ENCODE measurements around the gene NOC2L. TPM values are rescaled to one million over a fixed set of nuclear protein-coding genes. Genes with fewer than 3 reads are reported as not detected.

Gene NOC2L
- total RNA-seq, 1 donor from 2014 or later, result 90.3 TPM

DNA sequence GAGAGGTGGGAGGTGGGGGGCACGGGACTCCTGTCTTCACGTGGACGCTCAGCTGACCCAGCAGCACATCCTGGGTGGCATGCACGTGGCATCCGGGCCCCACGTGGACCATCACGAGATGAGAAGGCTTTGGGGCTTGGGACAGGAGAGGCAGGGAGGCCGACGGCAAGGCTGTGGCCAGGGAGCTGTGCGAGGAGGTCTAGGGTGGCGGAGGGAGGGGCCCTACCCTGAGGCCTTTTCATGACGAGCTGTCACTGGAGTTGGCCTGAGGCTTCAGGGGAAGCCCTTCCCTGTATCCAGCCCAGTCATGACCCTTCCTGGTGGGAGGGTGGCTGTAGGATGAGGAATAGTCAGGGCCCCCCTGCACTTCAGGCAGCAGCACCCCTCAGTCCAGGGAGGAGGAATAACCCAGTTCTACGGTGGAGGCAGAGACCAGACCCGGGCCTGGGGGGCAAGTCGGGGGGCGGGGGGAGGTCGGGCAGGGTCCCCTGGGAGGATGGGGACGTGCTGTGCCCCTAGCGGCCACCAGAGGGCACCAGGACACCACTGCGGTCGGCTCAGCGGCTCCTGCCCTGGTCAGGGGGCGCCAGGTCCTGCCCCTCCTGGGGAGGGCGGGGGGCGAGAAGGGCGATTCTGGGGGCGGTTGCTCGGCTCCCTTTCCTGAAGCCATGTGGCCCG, 24.9 kb upstream of the NOC2L start:
- TF ChIP-seq, protein P1, sequence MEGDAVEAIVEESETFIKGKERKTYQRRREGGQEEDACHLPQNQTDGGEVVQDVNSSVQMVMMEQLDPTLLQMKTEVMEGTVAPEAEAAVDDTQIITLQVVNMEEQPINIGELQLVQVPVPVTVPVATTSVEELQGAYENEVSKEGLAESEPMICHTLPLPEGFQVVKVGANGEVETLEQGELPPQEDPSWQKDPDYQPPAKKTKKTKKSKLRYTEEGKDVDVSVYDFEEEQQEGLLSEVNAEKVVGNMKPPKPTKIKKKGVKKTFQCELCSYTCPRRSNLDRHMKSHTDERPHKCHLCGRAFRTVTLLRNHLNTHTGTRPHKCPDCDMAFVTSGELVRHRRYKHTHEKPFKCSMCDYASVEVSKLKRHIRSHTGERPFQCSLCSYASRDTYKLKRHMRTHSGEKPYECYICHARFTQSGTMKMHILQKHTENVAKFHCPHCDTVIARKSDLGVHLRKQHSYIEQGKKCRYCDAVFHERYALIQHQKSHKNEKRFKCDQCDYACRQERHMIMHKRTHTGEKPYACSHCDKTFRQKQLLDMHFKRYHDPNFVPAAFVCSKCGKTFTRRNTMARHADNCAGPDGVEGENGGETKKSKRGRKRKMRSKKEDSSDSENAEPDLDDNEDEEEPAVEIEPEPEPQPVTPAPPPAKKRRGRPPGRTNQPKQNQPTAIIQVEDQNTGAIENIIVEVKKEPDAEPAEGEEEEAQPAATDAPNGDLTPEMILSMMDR (IDR thresholded peaks at IDR 0.05; ENCODE audit: partially characterized antibody, unreplicated experiment), result peak; percentile 93
- H3K4me3 Mint-ChIP-seq (ENCODE audit: unreplicated experiment), result peak overlapping the region; percentile 46
- no peak overlapping the region for H3K27ac Mint-ChIP-seq (ENCODE audit: unreplicated experiment)
- peaks cover 4% of the 10 kb centered on the region for H3K27me3 Mint-ChIP-seq (ENCODE audit: unreplicated experiment)
- H3K36me3 Mint-ChIP-seq (ENCODE audit: unreplicated experiment), result peaks cover 11% of the 10 kb centered on the region
- peaks cover 9% of the 10 kb centered on the region for H3K9me3 Mint-ChIP-seq (ENCODE audit: unreplicated experiment)
- DNase-seq, result peak; percentile 75
- H3K4me1 Mint-ChIP-seq (ENCODE audit: low read depth, unreplicated experiment), result peaks cover 3% of the 10 kb centered on the region

- no peak for DNase-seq
- peaks cover 3% of the 10 kb centered on the region for H3K9me3 Mint-ChIP-seq (ENCODE audit: unreplicated experiment)
- H3K27ac Mint-ChIP-seq (ENCODE audit: unreplicated experiment), result no peak overlapping the region
- peaks cover 3% of the 10 kb centered on the region for H3K4me1 Mint-ChIP-seq (ENCODE audit: low read depth, unreplicated experiment)
- H3K4me3 Mint-ChIP-seq (ENCODE audit: unreplicated experiment), result no peak overlapping the region
- peaks cover 2% of the 10 kb centered on the region for H3K36me3 Mint-ChIP-seq (ENCODE audit: unreplicated experiment)
- TF ChIP-seq, protein P1 (IDR thresholded peaks at IDR 0.05; ENCODE audit: partially characterized antibody, unreplicated experiment), result no peak
- H3K27me3 Mint-ChIP-seq (ENCODE audit: unreplicated experiment), result peaks cover 5% of the 10 kb centered on the region
Measured at GRCh38 chr1:982765-983436, 23.8 kb upstream of the NOC2L start.

GRCh38 chr1:981955-982558, 23.0 kb upstream of the NOC2L start, which contains the start of gene PERM1:
Gene PERM1 (minus strand): TSS chr1:982093. CDS start chr1:981029, 1,064 bp downstream.
- H3K27ac Mint-ChIP-seq (ENCODE audit: unreplicated experiment), result no peak within 1 kb of the TSS
- no peak within 1 kb of the TSS for H3K4me3 Mint-ChIP-seq (ENCODE audit: unreplicated experiment)
- no peak for DNase-seq
- no peaks in the 10 kb centered on the region for H3K36me3 Mint-ChIP-seq (ENCODE audit: unreplicated experiment)
- peaks cover 3% of the 10 kb centered on the region for H3K4me1 Mint-ChIP-seq (ENCODE audit: low read depth, unreplicated experiment)
- H3K27me3 Mint-ChIP-seq (ENCODE audit: unreplicated experiment), result peaks cover 5% of the 10 kb centered on the region
- peaks cover 3% of the 10 kb centered on the region for H3K9me3 Mint-ChIP-seq (ENCODE audit: unreplicated experiment)
- TF ChIP-seq, protein P1 (IDR thresholded peaks at IDR 0.05; ENCODE audit: partially characterized antibody, unreplicated experiment), result no peak

- Mint-ChIP-seq H3K36me3 (ENCODE audit: unreplicated experiment) (no peaks in the 10 kb centered on the region), H3K4me3 (ENCODE audit: unreplicated experiment) (no peak overlapping the region), H3K9me3 (ENCODE audit: unreplicated experiment) (peaks cover 3% of the 10 kb centered on the region), H3K27me3 (ENCODE audit: unreplicated experiment) (peaks cover 5% of the 10 kb centered on the region), H3K4me1 (ENCODE audit: low read depth, unreplicated experiment) (peaks cover 3% of the 10 kb centered on the region), H3K27ac (ENCODE audit: unreplicated experiment) (no peak overlapping the region)
- DNase-seq, result no peak
- TF ChIP-seq, protein P1 (IDR thresholded peaks at IDR 0.05; ENCODE audit: partially characterized antibody, unreplicated experiment), result no peak
Measured at GRCh38 chr1:981491-981954, 22.5 kb upstream of the NOC2L start.
